HepG2 (cell line): ENCODE results near the gene MXD3. TPM values are rescaled to one million over a fixed set of nuclear protein-coding genes. Genes with fewer than 3 reads are reported as not detected.

Experiments used
- EHMT2 ChIP-seq: fragments of 200-600 bp; sonication (generic); IDR thresholded peaks from 2 replicates; pipeline ENCODE4 v1.7.0; 2017; ENCODE audit warnings: antibody characterized with exemption, low read depth, low read length, borderline replicate concordance
- FLYWCH1 ChIP-seq: sonication (generic); formaldehyde crosslinking; IDR thresholded peaks from 2 replicates; pipeline ENCODE4 v1.8.1; 2023; ENCODE audit warnings: mild to moderate bottlenecking, missing genetic modification reagents
- FOSL1 ChIP-seq: sonication (generic); formaldehyde crosslinking; IDR thresholded peaks from 2 replicates; pipeline ENCODE4 v1.9.0; 2021; ENCODE audit warnings: missing genetic modification reagents, borderline replicate concordance
- JUNB ChIP-seq: sonication (generic); formaldehyde crosslinking; IDR thresholded peaks from 2 replicates; pipeline ENCODE4 v1.8.0; 2022; ENCODE audit warnings: missing genetic modification reagents, mild to moderate bottlenecking, borderline replicate concordance
- KDM2A ChIP-seq: sonication (generic); formaldehyde crosslinking; IDR thresholded peaks from 2 replicates; pipeline ENCODE4 v1.4.0; 2020; ENCODE audit warnings: low read depth, missing genetic modification reagents, borderline replicate concordance
- KLF11 ChIP-seq: IDR thresholded peaks from 2 replicates; pipeline ENCODE4 v1.6.1; 2016; ENCODE audit warnings: missing compliant biosample characterization
- ONECUT2 ChIP-seq: sonication (generic); formaldehyde crosslinking; IDR thresholded peaks from 2 replicates; pipeline ENCODE4 v1.4.0; 2020; ENCODE audit warnings: missing genetic modification reagents
- PRPF4 ChIP-seq: fragments of 200-400 bp; formaldehyde crosslinking; IDR thresholded peaks from 2 replicates; pipeline ENCODE4 v1.6.1; 2016; ENCODE audit warnings: low read length, low read depth; ENCODE audit not compliant: poor library complexity, severe bottlenecking
- ZBTB1 ChIP-seq: sonication (generic); formaldehyde crosslinking; IDR thresholded peaks from 2 replicates; pipeline ENCODE4 v1.4.0; 2020; ENCODE audit warnings: missing genetic modification reagents, borderline replicate concordance
- ZFP37 ChIP-seq: sonication (generic); formaldehyde crosslinking; IDR thresholded peaks from 2 replicates; pipeline ENCODE4 v1.4.0; 2020; ENCODE audit warnings: missing genetic modification reagents, borderline replicate concordance
- ZNF230 ChIP-seq: sonication (generic); formaldehyde crosslinking; IDR thresholded peaks from 2 replicates; pipeline ENCODE4 v1.4.0; 2020; ENCODE audit warnings: mild to moderate bottlenecking, missing genetic modification reagents
- ZNF292 ChIP-seq: sonication (generic); formaldehyde crosslinking; IDR thresholded peaks from 2 replicates; pipeline ENCODE4 v1.8.1; 2022; ENCODE audit warnings: mild to moderate bottlenecking, low read depth, missing genetic modification reagents, borderline replicate concordance
- ZNF33A ChIP-seq: sonication (generic); formaldehyde crosslinking; IDR thresholded peaks from 2 replicates; pipeline ENCODE4 v1.5.1; 2020; ENCODE audit warnings: missing genetic modification reagents, mild to moderate bottlenecking, moderate library complexity, borderline replicate concordance
- ZNF430 ChIP-seq: sonication (generic); formaldehyde crosslinking; IDR thresholded peaks from 2 replicates; pipeline ENCODE4 v1.9.0; 2021; ENCODE audit warnings: mild to moderate bottlenecking, missing genetic modification reagents
- ZNF546 ChIP-seq: sonication (generic); formaldehyde crosslinking; conservative IDR thresholded peaks from 2 replicates; pipeline ENCODE4 v1.8.1; 2023; ENCODE audit warnings: mild to moderate bottlenecking, missing genetic modification reagents
- ZNF777 ChIP-seq: sonication (generic); formaldehyde crosslinking; IDR thresholded peaks from 2 replicates; pipeline ENCODE4 v1.4.0; 2020; ENCODE audit warnings: missing genetic modification reagents
- ZSCAN20 ChIP-seq: sonication (generic); formaldehyde crosslinking; IDR thresholded peaks from 2 replicates; pipeline ENCODE4 v1.4.0; 2020; ENCODE audit warnings: missing genetic modification reagents, mild to moderate bottlenecking, borderline replicate concordance
- polyA plus RNA-seq, 8 experiments: library from polyadenylated mRNA; depleted of rRNA in 3 of 8; stranded (reverse) in 7 of 8; unstranded in 1 of 8; fragments of >200 nt; fragmentation: Illumina TruSeq in 4 of 8; extraction: Trizol in 4 of 8; gene quantifications; 2 replicates each; pipeline versions ENCODE4 v1.2.1 to v1.2.3, GENCODE V29; 2011 to 2016; ENCODE audit warnings: low read depth in 4 of 8, missing spikeins in 1 of 8, mixed read lengths in 1 of 8; ENCODE audit not compliant: insufficient read depth in 1 of 8
- total RNA-seq, 5 experiments: library from RNA; depleted of rRNA; stranded (reverse); fragments of >200 nt; fragmentation: Illumina TruSeq; extraction: Trizol; gene quantifications; 2 replicates each; pipeline ENCODE4 v1.2.3, GENCODE V29; 2016; ENCODE audit warnings: low read depth in 1 of 5
- TF ChIP-seq, protein P1 (sequence below): sonication (generic); formaldehyde crosslinking; IDR thresholded peaks from 2 replicates; pipeline ENCODE4 v1.4.0; 2020; ENCODE audit warnings: missing genetic modification reagents, mild to moderate bottlenecking, borderline replicate concordance
- TF ChIP-seq, protein P2 (sequence below): sonication (generic); formaldehyde crosslinking; IDR thresholded peaks from 2 replicates; pipeline ENCODE4 v1.4.0; 2020; ENCODE audit warnings: mild to moderate bottlenecking, missing genetic modification reagents
- TF ChIP-seq, protein P3 (sequence below): sonication (generic); formaldehyde crosslinking; IDR thresholded peaks from 2 replicates; pipeline ENCODE4 v1.4.0; 2020; ENCODE audit warnings: mild to moderate bottlenecking, low read depth, missing genetic modification reagents
- TF ChIP-seq, protein P4 (sequence below): IDR thresholded peaks from 2 replicates; pipeline ENCODE4 v1.6.1; 2016; ENCODE audit warnings: mild to moderate bottlenecking, missing biosample characterization, missing genetic modification reagents
- TF ChIP-seq, protein P5 (sequence below): sonication (generic); formaldehyde crosslinking; IDR thresholded peaks from 2 replicates; pipeline ENCODE4 v1.5.0; 2020; ENCODE audit warnings: missing genetic modification reagents
- TF ChIP-seq, protein P6 (sequence below): sonication (generic); formaldehyde crosslinking; IDR thresholded peaks from 2 replicates; pipeline ENCODE4 v1.5.0; 2020; ENCODE audit warnings: mild to moderate bottlenecking, missing genetic modification reagents

The MXD3 gene
- total and polyA plus RNA-seq, 2 of the 13 experiments (the other 11 are each of a cell fraction or from before 2014, with no cell fraction given) = 10.5 to 12.8 TPM

DNA sequence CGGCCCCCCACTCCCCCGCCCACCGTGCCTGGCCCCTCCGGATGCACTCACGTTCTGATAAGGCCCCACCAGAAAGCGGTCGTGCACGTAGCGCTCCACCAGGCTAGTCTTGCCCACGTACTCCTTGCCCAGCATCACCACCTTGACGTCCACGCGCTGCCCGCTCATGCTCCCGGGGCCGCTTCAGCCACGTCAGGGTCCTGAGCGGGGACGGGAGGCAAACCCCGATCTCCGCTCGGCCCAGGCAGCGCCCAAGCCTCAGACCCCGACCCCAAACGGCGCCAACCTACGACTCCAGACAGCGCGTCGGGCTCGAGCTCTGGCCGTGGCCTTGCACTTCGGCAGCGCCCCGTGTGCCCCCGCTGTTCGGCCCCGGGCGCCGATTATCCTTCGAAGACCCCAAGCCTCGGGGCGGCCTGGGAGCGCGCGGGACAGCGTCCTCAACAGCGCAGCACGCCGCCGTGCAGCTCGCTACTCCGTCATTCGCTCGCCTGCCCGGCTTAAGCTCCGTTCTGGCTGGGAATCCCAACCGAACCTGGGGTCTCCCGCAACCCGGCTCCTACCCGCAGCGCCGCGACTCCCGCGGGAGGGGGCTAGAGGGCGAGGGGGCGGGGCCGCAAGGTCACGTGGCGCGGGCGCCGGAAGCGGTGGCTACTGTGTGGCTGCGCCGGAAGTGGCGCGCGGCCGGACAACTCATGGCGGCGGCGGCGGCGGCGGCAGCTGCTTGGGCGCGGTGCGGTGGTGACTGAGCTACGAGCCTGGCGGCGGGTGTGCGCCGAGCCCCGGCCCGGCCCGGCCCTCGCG lies 8.4 kb downstream of the MXD3 start, which contains the start of the genes PRELID1 and RAB24 (continued):
- TF ChIP-seq, protein P1, sequence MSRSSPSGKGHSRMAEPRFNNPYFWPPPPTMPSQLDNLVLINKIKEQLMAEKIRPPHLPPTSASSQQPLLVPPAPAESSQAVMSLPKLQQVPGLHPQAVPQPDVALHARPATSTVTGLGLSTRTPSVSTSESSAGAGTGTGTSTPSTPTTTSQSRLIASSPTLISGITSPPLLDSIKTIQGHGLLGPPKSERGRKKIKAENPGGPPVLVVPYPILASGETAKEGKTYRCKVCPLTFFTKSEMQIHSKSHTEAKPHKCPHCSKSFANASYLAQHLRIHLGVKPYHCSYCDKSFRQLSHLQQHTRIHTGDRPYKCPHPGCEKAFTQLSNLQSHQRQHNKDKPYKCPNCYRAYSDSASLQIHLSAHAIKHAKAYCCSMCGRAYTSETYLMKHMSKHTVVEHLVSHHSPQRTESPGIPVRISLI = no peak; the same call in 1 of the 2 replicates
- TF ChIP-seq ZNF33A (CRISPR knock-in tag) (peak; percentile 52; the same call in 1 of the 2 replicates), ZNF430 (CRISPR knock-in tag) (peak; percentile 86; the same call in 1 of the 2 replicates), EHMT2 (no peak), ZNF546 (CRISPR knock-in tag) (0 out of 2 replicates have a peak, but pooled peaks have one; percentile 35), PRPF4 (no peak), ZBTB1 (CRISPR knock-in tag) (0 out of 2 replicates have a peak, but pooled peaks have one; percentile 25), JUNB (CRISPR knock-in tag) (no peak), KLF11 (CRISPR knock-in tag) (no peak), ZNF777 (CRISPR knock-in tag) (peak; percentile 53; the same call in 1 of the 2 replicates), ZNF292 (CRISPR knock-in tag) (no peak), ZNF230 (CRISPR knock-in tag) (peak; percentile 53; the same call in 1 of the 2 replicates), ZSCAN20 (peak; percentile 72; the same call in 1 of the 2 replicates), FLYWCH1 (CRISPR knock-in tag) (no peak), ZFP37 (CRISPR knock-in tag) (no peak), FOSL1 (CRISPR knock-in tag) (0 out of 2 replicates have a peak, but pooled peaks have one; percentile 11), KDM2A (CRISPR knock-in tag) (peak; percentile 85; the same call in 1 of the 2 replicates), ONECUT2 (CRISPR knock-in tag) (no peak)
- TF ChIP-seq, protein P2, sequence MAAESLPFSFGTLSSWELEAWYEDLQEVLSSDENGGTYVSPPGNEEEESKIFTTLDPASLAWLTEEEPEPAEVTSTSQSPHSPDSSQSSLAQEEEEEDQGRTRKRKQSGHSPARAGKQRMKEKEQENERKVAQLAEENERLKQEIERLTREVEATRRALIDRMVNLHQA (CRISPR knock-in tag) = no peak
- TF ChIP-seq, protein P3, sequence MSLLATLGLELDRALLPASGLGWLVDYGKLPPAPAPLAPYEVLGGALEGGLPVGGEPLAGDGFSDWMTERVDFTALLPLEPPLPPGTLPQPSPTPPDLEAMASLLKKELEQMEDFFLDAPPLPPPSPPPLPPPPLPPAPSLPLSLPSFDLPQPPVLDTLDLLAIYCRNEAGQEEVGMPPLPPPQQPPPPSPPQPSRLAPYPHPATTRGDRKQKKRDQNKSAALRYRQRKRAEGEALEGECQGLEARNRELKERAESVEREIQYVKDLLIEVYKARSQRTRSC (CRISPR knock-in tag) = no peak
- TF ChIP-seq, protein P4, sequence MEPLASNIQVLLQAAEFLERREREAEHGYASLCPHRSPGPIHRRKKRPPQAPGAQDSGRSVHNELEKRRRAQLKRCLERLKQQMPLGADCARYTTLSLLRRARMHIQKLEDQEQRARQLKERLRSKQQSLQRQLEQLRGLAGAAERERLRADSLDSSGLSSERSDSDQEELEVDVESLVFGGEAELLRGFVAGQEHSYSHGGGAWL (CRISPR knock-in tag) = peak; percentile 87
- TF ChIP-seq, protein P5, sequence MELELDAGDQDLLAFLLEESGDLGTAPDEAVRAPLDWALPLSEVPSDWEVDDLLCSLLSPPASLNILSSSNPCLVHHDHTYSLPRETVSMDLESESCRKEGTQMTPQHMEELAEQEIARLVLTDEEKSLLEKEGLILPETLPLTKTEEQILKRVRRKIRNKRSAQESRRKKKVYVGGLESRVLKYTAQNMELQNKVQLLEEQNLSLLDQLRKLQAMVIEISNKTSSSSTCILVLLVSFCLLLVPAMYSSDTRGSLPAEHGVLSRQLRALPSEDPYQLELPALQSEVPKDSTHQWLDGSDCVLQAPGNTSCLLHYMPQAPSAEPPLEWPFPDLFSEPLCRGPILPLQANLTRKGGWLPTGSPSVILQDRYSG = peak; percentile 41; the same call in 1 of the 2 replicates
- TF ChIP-seq, protein P6, sequence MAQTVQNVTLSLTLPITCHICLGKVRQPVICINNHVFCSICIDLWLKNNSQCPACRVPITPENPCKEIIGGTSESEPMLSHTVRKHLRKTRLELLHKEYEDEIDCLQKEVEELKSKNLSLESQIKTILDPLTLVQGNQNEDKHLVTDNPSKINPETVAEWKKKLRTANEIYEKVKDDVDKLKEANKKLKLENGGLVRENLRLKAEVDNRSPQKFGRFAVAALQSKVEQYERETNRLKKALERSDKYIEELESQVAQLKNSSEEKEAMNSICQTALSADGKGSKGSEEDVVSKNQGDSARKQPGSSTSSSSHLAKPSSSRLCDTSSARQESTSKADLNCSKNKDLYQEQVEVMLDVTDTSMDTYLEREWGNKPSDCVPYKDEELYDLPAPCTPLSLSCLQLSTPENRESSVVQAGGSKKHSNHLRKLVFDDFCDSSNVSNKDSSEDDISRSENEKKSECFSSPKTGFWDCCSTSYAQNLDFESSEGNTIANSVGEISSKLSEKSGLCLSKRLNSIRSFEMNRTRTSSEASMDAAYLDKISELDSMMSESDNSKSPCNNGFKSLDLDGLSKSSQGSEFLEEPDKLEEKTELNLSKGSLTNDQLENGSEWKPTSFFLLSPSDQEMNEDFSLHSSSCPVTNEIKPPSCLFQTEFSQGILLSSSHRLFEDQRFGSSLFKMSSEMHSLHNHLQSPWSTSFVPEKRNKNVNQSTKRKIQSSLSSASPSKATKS = no peak
